ENCODE measurements around the gene DEPDC5. TPM values are rescaled to one million over a fixed set of nuclear protein-coding genes. Genes with fewer than 3 reads are reported as not detected.

The DEPDC5 gene
- total RNA-seq, 3 donors from 2014 or later = 13.6 to 20.0 (median 16.1) TPM

DNA sequence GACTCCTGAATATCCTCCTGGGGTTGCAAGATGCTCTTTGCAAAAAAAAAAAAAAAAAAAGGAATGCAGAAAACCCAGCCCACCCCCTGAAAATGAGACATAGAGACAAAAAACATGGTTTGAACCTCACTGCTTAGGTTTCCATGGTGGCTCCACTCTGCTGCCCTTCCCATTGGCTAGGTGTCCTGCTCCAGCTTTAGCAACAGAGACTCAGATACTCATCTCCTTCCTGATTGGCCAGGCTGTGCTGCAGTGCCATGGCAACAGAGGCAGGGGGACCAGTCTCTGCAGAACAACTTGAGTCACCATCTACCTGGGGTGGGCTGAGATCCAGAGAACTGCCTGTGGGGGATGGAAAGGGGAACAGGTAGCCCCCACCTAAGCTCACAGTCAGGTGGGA, 173.2 kb downstream of the DEPDC5 start:
- Histone ChIP-seq H3K27me3 (no peaks in the 10 kb centered on the region), H3K9me3 (no peaks in the 10 kb centered on the region), H3K27ac (no peak overlapping the region), H3K36me3 (no peaks in the 10 kb centered on the region), H3K4me3 (no peak overlapping the region), H3K4me1 (no peaks in the 10 kb centered on the region)
- DNase-seq (ENCODE audit: low spot score in 2 of 2) = no peak
- intact Hi-C loops (cut with DNase I; ENCODE audit: low total_unique reads) = no loop called here
- TF ChIP-seq CTCF (IDR thresholded peaks at IDR 0.05) = no peak
- TF ChIP-seq POLR2A (IDR thresholded peaks at IDR 0.05) = no peak
- no peak for TF ChIP-seq POLR2AphosphoS5 (IDR thresholded peaks at IDR 0.05)

DNA sequence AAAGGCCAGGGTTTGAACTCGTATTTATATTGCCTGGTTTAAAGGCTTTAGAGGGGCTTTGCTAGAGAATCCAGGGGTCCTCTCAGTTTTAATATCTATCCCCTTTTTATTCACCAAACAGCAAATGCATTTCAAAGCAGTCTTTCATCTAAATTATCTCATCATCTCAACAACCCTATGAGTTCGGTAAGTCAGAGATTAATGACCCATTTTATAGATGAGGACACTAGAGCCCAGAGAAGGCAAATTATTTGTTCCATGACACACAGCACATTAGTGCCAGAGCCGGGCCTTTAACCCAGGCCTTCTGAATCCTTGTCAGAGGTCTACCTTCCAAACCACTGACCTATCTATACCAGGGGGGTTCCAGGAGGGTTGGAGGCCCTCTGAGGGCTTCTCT, 173.7 kb downstream of the DEPDC5 start:
- H3K27ac ChIP-seq = no peak overlapping the region
- no peak overlapping the region for H3K4me3 ChIP-seq
- H3K9me3 ChIP-seq = no peaks in the 10 kb centered on the region
- no peaks in the 10 kb centered on the region for H3K27me3 ChIP-seq
- H3K36me3 ChIP-seq = no peaks in the 10 kb centered on the region
- no peak for TF ChIP-seq POLR2A (IDR thresholded peaks at IDR 0.05)
- no peak for TF ChIP-seq POLR2AphosphoS5 (IDR thresholded peaks at IDR 0.05)
- no peak for TF ChIP-seq CTCF (IDR thresholded peaks at IDR 0.05)
- intact Hi-C loops (cut with DNase I; ENCODE audit: low total_unique reads) = no loop called here
- H3K4me1 ChIP-seq = no peaks in the 10 kb centered on the region
- DNase-seq (ENCODE audit: low spot score in 2 of 2) = no peak

- Histone ChIP-seq H3K4me3 (no peak overlapping the region), H3K27ac (no peak overlapping the region), H3K4me1 (no peaks in the 10 kb centered on the region), H3K9me3 (no peaks in the 10 kb centered on the region), H3K27me3 (no peaks in the 10 kb centered on the region), H3K36me3 (no peaks in the 10 kb centered on the region)
- intact Hi-C loops (cut with DNase I; ENCODE audit: low total_unique reads) = no loop called here
- DNase-seq (ENCODE audit: low spot score in 2 of 2) = no peak
- no peak for TF ChIP-seq POLR2A (IDR thresholded peaks at IDR 0.05)
- no peak for TF ChIP-seq POLR2AphosphoS5 (IDR thresholded peaks at IDR 0.05)
- no peak for TF ChIP-seq CTCF (IDR thresholded peaks at IDR 0.05)
Measured at GRCh38 chr22:31929167-31929930, 175.5 kb downstream of the DEPDC5 start.

GRCh38 chr22:31932863-31933262, 179.0 kb downstream of the DEPDC5 start:
- no peak overlapping the region for H3K4me3 ChIP-seq
- no peak overlapping the region for H3K27ac ChIP-seq
- no peak for DNase-seq (ENCODE audit: low spot score in 2 of 2)
- H3K36me3 ChIP-seq = no peaks in the 10 kb centered on the region
- no peaks in the 10 kb centered on the region for H3K27me3 ChIP-seq
- intact Hi-C loops (cut with DNase I; ENCODE audit: low total_unique reads) = no loop called here
- no peaks in the 10 kb centered on the region for H3K4me1 ChIP-seq
- H3K9me3 ChIP-seq = no peaks in the 10 kb centered on the region
- TF ChIP-seq POLR2A (IDR thresholded peaks at IDR 0.05) (no peak), POLR2AphosphoS5 (IDR thresholded peaks at IDR 0.05) (no peak), CTCF (IDR thresholded peaks at IDR 0.05) (no peak)

DNA sequence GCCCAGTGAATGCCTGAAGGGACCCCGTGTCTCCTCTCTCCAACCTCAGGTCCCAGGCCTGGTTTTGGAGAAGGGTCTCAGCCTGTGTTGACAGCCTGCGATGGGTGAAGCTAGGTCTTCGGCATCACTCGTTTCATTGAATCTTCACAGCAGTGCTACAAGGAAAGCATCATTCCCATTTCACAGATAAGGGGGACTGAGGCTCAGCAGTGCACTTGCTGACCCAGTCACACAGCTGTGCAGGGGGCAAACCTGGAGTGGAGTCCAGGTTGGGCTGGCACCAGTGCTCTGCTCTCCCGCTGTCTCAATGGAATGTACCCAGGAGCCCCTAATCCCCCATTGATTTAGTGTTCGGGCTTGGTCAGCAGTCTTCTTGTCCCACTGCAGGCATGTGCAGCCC, 179.6 kb downstream of the DEPDC5 start:
- intact Hi-C loops (cut with DNase I; ENCODE audit: low total_unique reads) = no loop called here
- DNase-seq (ENCODE audit: low spot score in 2 of 2) = no peak
- Histone ChIP-seq H3K36me3 (no peaks in the 10 kb centered on the region), H3K9me3 (no peaks in the 10 kb centered on the region), H3K4me3 (no peak overlapping the region), H3K27ac (no peak overlapping the region), H3K27me3 (no peaks in the 10 kb centered on the region), H3K4me1 (no peaks in the 10 kb centered on the region)
- TF ChIP-seq POLR2A (IDR thresholded peaks at IDR 0.05) = no peak
- no peak for TF ChIP-seq POLR2AphosphoS5 (IDR thresholded peaks at IDR 0.05)
- TF ChIP-seq CTCF (IDR thresholded peaks at IDR 0.05) = no peak

Data from breast epithelium (tissue), 4 donors.